ENCODE measurements around the gene GPX4.

GPX4 gene

DNA sequence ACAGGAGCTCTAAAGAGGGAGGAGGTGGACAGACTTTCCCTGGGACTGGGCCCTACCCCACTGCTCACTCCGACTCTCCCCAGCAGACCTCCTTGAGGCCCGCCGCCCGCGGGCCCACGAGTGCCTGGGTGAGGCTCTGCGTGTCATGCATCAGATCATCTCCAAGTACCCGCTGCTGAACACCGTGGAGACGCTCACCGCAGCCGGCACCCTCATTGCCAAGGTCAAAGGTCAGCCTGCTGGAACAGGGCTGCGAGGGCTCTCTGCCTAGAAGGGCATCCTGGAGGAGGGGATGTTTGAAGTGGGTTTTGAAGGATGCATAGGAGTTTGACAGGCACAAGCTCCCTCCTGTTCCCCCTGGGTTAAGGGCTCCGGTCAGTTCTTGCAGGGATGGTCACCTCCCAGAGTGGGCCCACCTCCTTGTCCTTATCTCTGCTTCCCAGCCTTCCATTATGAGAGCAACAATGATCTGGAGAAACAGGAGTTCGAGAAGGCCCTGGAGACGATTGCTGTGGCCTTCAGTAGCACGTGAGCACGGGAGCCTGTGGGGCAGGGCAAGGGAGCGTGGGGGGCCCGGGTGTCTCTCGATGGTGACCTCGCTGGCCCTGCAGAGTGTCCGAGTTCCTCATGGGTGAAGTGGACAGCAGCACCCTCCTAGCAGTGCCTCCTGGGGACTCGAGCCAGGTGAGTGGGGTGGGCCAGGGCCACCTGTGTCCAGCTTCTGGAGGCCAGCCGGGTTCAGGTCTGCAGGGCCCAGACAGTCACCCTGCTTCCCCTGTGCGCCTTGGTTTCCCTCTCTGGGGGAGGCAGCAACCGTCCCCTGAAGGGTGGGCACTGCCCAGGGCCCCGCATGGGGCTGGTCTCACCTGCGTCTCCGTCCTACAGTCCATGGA lies 30.5 kb upstream of the GPX4 start:
- H3K4me3 ChIP-seq (ENCODE audit: low read depth, low read length): no peak overlapping the region
- in situ Hi-C loops (cut with HindIII; ENCODE audit: low sequenced_read_pairs): no loop called here
- no peak for TF ChIP-seq CTCF (IDR thresholded peaks at IDR 0.05; ENCODE audit: low read depth, low read length)
- DNase-seq (ENCODE audit: low read depth, low spot score): no peak

DNA sequence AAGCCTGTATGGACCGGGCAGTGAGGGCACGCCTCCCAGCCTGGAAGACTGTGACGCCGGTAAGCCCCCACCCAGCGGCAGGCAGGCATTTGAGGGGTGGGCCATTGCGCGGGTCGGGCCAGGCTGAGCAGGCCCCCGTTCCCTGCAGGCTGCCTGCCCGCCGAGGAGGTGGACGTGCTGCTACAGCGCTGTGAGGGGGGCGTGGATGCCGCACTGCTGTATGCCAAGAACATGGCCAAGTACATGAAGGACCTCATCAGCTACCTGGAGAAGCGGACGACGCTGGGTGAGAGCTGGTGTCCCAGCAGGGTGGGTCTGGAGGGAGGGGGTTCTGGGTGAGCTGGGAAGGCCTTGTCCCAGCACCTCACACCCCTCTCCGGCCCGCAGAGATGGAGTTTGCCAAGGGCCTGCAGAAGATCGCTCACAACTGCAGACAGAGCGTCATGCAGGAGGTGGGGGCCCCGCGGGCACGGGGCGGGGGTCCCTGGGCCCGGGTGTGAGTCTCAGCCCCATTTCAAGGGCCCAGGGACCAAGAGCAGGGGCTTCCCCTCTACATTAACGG lies 29.8 kb upstream of the GPX4 start:
- no peak for DNase-seq (ENCODE audit: low read depth, low spot score)
- H3K4me3 ChIP-seq (ENCODE audit: low read depth, low read length): no peak overlapping the region
- no peak for TF ChIP-seq CTCF (IDR thresholded peaks at IDR 0.05; ENCODE audit: low read depth, low read length)
- in situ Hi-C loops (cut with HindIII; ENCODE audit: low sequenced_read_pairs): no loop called here

DNA sequence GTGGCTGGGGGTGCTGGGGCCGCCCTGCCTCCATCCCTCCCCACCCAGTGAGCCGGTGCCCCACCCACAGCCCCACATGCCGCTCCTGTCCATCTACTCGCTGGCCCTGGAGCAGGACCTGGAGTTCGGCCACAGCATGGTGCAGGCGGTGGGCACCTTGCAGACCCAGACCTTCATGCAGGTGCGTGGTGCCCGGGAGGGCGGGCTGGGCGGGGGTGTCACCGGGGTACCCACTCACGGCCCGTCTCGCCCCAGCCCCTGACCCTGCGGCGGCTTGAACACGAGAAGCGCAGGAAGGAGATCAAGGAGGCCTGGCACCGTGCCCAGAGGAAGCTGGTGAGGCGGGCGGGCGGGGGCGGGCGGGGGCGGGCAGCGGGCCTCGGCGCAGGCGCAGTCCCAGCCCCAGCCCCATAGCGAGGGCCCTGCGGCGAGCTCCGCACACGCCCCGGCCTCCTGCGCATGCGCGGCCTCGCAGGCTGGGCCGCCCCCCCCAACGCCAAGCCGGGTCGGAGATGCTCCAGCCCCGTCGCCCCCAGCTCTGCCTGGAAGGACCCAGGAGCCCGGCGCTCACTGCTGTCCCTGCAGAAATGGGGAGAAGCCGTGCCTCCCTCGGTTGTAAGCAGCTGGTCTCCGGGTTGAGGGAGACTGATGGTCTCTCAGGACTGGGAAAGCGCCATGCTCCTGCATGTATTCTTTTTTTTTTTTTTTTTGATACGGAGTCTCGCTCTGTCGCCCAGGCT lies 29.1 kb upstream of the GPX4 start:
- in situ Hi-C loops (cut with HindIII; ENCODE audit: low sequenced_read_pairs): no loop called here
- no peak for TF ChIP-seq CTCF (IDR thresholded peaks at IDR 0.05; ENCODE audit: low read depth, low read length)
- no peak overlapping the region for H3K4me3 ChIP-seq (ENCODE audit: low read depth, low read length)
- DNase-seq (ENCODE audit: low read depth, low spot score): no peak

GRCh38 chr19:1076046-1076386 lies 27.8 kb upstream of the GPX4 start:
- in situ Hi-C loops (cut with HindIII; ENCODE audit: low sequenced_read_pairs): no loop called here
- no peak for DNase-seq (ENCODE audit: low read depth, low spot score)
- TF ChIP-seq CTCF (IDR thresholded peaks at IDR 0.05; ENCODE audit: low read depth, low read length): no peak
- no peak overlapping the region for H3K4me3 ChIP-seq (ENCODE audit: low read depth, low read length)

DNA sequence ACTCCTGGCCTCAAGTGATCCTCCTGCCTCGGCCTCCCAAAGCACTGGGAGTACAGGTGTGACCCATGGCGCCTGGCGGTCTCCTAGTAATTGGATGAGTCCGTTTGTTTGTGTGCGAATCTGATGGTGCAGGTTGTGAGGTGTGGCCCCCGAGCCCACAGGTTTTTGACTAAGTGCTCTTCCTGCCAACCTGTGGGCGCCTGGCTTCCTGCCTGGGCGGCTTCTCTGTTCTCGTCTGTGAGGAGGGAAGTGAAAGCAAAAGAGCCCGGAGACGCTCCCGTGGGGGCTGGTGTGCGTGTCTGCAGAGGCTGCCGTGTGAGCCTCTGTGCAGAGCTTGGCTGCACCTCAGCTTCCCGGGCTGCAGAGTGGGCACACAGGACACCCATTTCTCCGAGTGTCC lies 26.8 kb upstream of the GPX4 start:
- no peak overlapping the region for H3K4me3 ChIP-seq (ENCODE audit: low read depth, low read length)
- in situ Hi-C loops (cut with HindIII; ENCODE audit: low sequenced_read_pairs): no loop called here
- TF ChIP-seq CTCF (IDR thresholded peaks at IDR 0.05; ENCODE audit: low read depth, low read length): no peak
- no peak for DNase-seq (ENCODE audit: low read depth, low spot score)

GRCh38 chr19:1079566-1080111 lies 24.2 kb upstream of the GPX4 start:
- in situ Hi-C loops (cut with HindIII; ENCODE audit: low sequenced_read_pairs): no loop called here
- DNase-seq (ENCODE audit: low read depth, low spot score): no peak
- TF ChIP-seq CTCF (IDR thresholded peaks at IDR 0.05; ENCODE audit: low read depth, low read length): no peak
- no peak overlapping the region for H3K4me3 ChIP-seq (ENCODE audit: low read depth, low read length)
